HCT116 (cell line): ENCODE results near the gene ZBTB17. TPM values are rescaled to one million over a fixed set of nuclear protein-coding genes. Genes with fewer than 3 reads are reported as not detected.

Source experiments
- ATAC-seq: fragments of 200-7000 bp; cut with Tn5 transposase; 2 replicates; pipeline ENCODE4 v1.9.1; 2020; ENCODE audit warnings: mild to moderate bottlenecking, moderate library complexity
- BruUV-seq: library from RNA; stranded (reverse); fragments of 400-500 nt; replicated peaks from 2 replicates; lab custom pipeline; 2021; lab: Mats Ljungman, UMichigan
- CTCF ChIA-PET: fragments of 300-600 bp; sonication (Branson Sonifier 250); formaldehyde crosslinking; loops from one replicate; lab custom pipeline; 2021; ENCODE audit warnings: antibody characterized with exemption; lab: Charles Lee
- POLR2A ChIA-PET: fragments of 300-600, 350-600 bp; sonication (Branson Sonifier 250); formaldehyde crosslinking; loops from one replicate; lab custom pipeline; 2021; ENCODE audit warnings: antibody characterized with exemption; lab: Charles Lee
- RAD21 ChIA-PET, 2 experiments: fragments of 300-600 bp; sonication (Branson Sonifier 250); formaldehyde crosslinking; loops; one replicate each; lab custom pipeline; 2023; ENCODE audit warnings: low total read pairs in 2 of 2; ENCODE audit not compliant: uncharacterized antibody in 2 of 2, unreplicated experiment in 2 of 2, low non-redundant PET in 1 of 2; lab: Charles Lee
- DNase-seq: peaks from one replicate; pipeline ENCODE4 v3.0.0-alpha.2; 2010; ENCODE audit warnings: low read depth, low spot score
- H2AFZ ChIP-seq: fragments of 200-600 bp; shearing (Covaris generic), sonication (generic); 2 replicates; pipeline ENCODE4 v1.6.1; 2017; ENCODE audit warnings: low read depth, mixed run types, mixed read lengths, antibody characterized with exemption, low read length; ENCODE audit not compliant: poor library complexity, severe bottlenecking
- H3K27ac ChIP-seq: 2 replicates; pipeline ENCODE4 v1.5.1; 2012; ENCODE audit warnings: low read depth, low read length
- H3K27me3 ChIP-seq: fragments of 200-600 bp; sonication (generic); 2 replicates; pipeline ENCODE4 v1.6.1; 2016; ENCODE audit warnings: mixed run types, low read length, mixed read lengths; ENCODE audit not compliant: insufficient read depth
- H3K36me3 ChIP-seq, 2 experiments: fragments of 200-500 bp in 1 of 2; fragments of 200-600 bp in 1 of 2; sonication (Bioruptor generic) in 1 of 2; sonication (generic) in 1 of 2; 2 replicates each; pipeline versions ENCODE4 v1.5.1 to v1.6.1; 2014 to 2016; ENCODE audit warnings: low read length in 2 of 2, inconsistent platforms in 1 of 2, mixed read lengths in 1 of 2, mixed run types in 1 of 2; ENCODE audit not compliant: insufficient read depth in 2 of 2, control insufficient read depth in 1 of 2
- H3K4me1 ChIP-seq, 2 experiments: fragments of 200-600 bp in 1 of 2; sonication (generic) in 1 of 2; 2 replicates each; pipeline versions ENCODE4 v1.5.1 to v1.6.1; 2012 to 2017; ENCODE audit warnings: low read length in 2 of 2, inconsistent platforms in 1 of 2, mild to moderate bottlenecking in 1 of 2, mixed read lengths in 1 of 2, mixed run types in 1 of 2, moderate library complexity in 1 of 2; ENCODE audit not compliant: insufficient read depth in 2 of 2, control insufficient read depth in 1 of 2
- H3K4me2 ChIP-seq: fragments of 200-600 bp; sonication (generic); 2 replicates; pipeline ENCODE4 v1.6.1; 2017; ENCODE audit warnings: mixed run types, low read length, mixed read lengths
- H3K4me3 ChIP-seq, 2 experiments: fragments of 200-600 bp in 1 of 2; sonication (generic) in 1 of 2; replicated peaks in 1 of 2; 2 replicates each; pipeline ENCODE4 v1.5.1; 2011 to 2016; ENCODE audit warnings: low read length in 2 of 2, control low read depth in 1 of 2, low read depth in 1 of 2, mild to moderate bottlenecking in 1 of 2, mixed read lengths in 1 of 2, mixed run types in 1 of 2
- H3K79me2 ChIP-seq: fragments of 200-600 bp; sonication (generic); 2 replicates; pipeline ENCODE4 v1.6.1; 2017; ENCODE audit warnings: mild to moderate bottlenecking, mixed run types, low read length, moderate library complexity, mixed read lengths; ENCODE audit not compliant: insufficient read depth
- H3K9ac ChIP-seq: fragments of 200-600 bp; sonication (generic); 2 replicates; pipeline ENCODE4 v1.6.1; 2016; ENCODE audit warnings: low read length, mixed read lengths
- H3K9me2 ChIP-seq: fragments of 200-600 bp; sonication (generic), shearing (Covaris generic); 2 replicates; pipeline ENCODE4 v1.6.1; 2017; ENCODE audit warnings: mixed run types, mild to moderate bottlenecking, moderate library complexity; ENCODE audit not compliant: insufficient read depth
- H3K9me3 ChIP-seq, 2 experiments: fragments of 200-500 bp in 1 of 2; fragments of 200-600 bp in 1 of 2; sonication (Bioruptor generic) in 1 of 2; sonication (generic) in 1 of 2; 2 replicates each; pipeline ENCODE4 v1.6.1; 2014 to 2017; ENCODE audit warnings: low read length in 2 of 2, mixed read lengths in 2 of 2, inconsistent platforms in 1 of 2, low read depth in 1 of 2, mild to moderate bottlenecking in 1 of 2, mixed run types in 1 of 2, moderate library complexity in 1 of 2; ENCODE audit not compliant: control insufficient read depth in 1 of 2, insufficient read depth in 1 of 2
- H4K20me1 ChIP-seq: fragments of 200-600 bp; sonication (generic), shearing (Covaris generic); 2 replicates; pipeline ENCODE4 v1.6.1; 2017; ENCODE audit warnings: mixed run types, mild to moderate bottlenecking, moderate library complexity; ENCODE audit not compliant: insufficient read depth
- ATF3 ChIP-seq: IDR thresholded peaks from 2 replicates; pipeline ENCODE4 v1.6.1; 2012
- CBX3 ChIP-seq: IDR thresholded peaks from 2 replicates; pipeline ENCODE4 v1.6.1; 2012; ENCODE audit warnings: low read depth
- CEBPB ChIP-seq: IDR thresholded peaks from 2 replicates; pipeline ENCODE4 v1.6.1; 2012; ENCODE audit warnings: low read depth
- CTCF ChIP-seq, 3 experiments: fragments of 200-600 bp in 1 of 3; sonication (generic) in 1 of 3; IDR thresholded peaks in 2 of 3; conservative IDR thresholded peaks in 1 of 3; 2 replicates each; pipeline ENCODE4 v1.5.1; 2012 to 2017; ENCODE audit warnings: low read depth in 2 of 3, low read length in 2 of 3, antibody characterized with exemption in 1 of 3, borderline replicate concordance in 1 of 3, control low read depth in 1 of 3, mild to moderate bottlenecking in 1 of 3, mixed read lengths in 1 of 3, mixed run types in 1 of 3, moderate library complexity in 1 of 3; ENCODE audit not compliant: insufficient read depth in 1 of 3
- ELF1 ChIP-seq: IDR thresholded peaks from 2 replicates; pipeline ENCODE4 v1.6.1; 2012; ENCODE audit warnings: low read depth, borderline replicate concordance
- POLR2A ChIP-seq: IDR thresholded peaks from 2 replicates; pipeline ENCODE4 v1.7.0; 2011; ENCODE audit warnings: borderline replicate concordance; ENCODE audit not compliant: insufficient read depth, insufficient read length; ENCODE audit errors: extremely low read depth
- RAD21 ChIP-seq: IDR thresholded peaks from 2 replicates; pipeline ENCODE4 v1.6.1; 2012; ENCODE audit warnings: low read depth, mild to moderate bottlenecking
- SRF ChIP-seq: IDR thresholded peaks from 2 replicates; pipeline ENCODE4 v1.6.1; 2012; ENCODE audit warnings: low read depth
- YY1 ChIP-seq: IDR thresholded peaks from 2 replicates; pipeline ENCODE4 v1.6.1; 2011; ENCODE audit warnings: low read length, low read depth, moderate library complexity, mild to moderate bottlenecking; ENCODE audit not compliant: insufficient replicate concordance; ENCODE audit errors: extremely low read depth
- ZBTB33 ChIP-seq: IDR thresholded peaks from 2 replicates; pipeline ENCODE4 v1.6.1; 2011; ENCODE audit warnings: mild to moderate bottlenecking, low read length, moderate library complexity; ENCODE audit not compliant: insufficient replicate concordance; ENCODE audit errors: extremely low read depth
- ZFX ChIP-seq: fragments of 450-650 bp; IDR thresholded peaks from 2 replicates; pipeline ENCODE4 v1.6.1; 2017
- intact Hi-C: fragments of 100-400 bp; cut with micrococcal nuclease; formaldehyde crosslinking; loops from 2 replicates; pipeline ENCODE4 v1.10.0; 2022
- total RNA-seq: library from RNA; stranded (reverse); gene quantifications from one replicate; pipeline ENCODE4 v1.2.1, GENCODE V29; 2021; ENCODE audit not compliant: unreplicated experiment

The ZBTB17 gene
- total RNA-seq, 1 experiment from 2014 or later: 31.6 TPM

DNA sequence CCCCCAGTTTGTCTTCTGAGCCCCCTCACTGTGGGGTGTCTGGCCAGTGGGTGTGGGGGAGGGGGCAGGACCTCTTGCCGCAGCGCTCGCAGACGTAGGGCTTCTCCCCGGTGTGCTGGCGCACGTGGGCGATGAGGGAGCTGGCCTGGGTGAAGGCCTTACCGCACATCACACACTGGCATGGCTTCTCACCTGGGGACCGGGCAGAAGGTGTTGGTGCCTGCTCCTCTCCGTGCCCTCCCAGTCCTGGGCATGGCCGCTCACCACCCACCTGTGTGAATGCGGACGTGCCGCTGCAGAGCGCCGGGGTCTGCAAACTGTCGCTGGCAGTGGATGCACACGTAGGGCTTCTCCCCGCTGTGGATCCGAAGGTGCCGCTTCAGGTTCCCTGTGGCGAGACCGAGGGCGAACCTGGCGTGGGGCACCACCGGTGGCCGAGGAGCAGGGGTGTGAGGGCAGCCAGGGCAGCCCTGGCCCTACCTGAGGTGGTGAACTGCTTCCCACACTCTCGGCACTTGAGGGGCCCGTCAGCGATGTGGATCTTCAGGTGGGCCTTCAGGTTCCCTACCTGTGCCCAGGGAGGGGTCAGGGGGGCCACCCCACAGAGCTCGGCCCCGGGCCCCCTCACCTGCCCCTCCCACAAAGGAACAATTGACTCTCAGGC lies 32.4 kb downstream of the ZBTB17 start:
- Histone ChIP-seq H3K4me3 (no peak overlapping the region), H4K20me1 (no peaks in the 10 kb centered on the region), H3K27me3 (no peaks in the 10 kb centered on the region), H2AFZ (no peak overlapping the region), H3K27ac (no peak overlapping the region), H3K9me3 (no peaks in the 10 kb centered on the region), H3K79me2 (peaks cover 8% of the 10 kb centered on the region; the same call in 1 of the 2 replicates), H3K4me2 (no peak overlapping the region), H3K9ac (no peak overlapping the region), H3K36me3 (peaks cover 23 to 37% of the 10 kb centered on the region in 2 experiments), H3K9me2 (no peaks in the 10 kb centered on the region), H3K4me1 (no peaks in the 10 kb centered on the region)
- TF ChIP-seq YY1 (no peak), RAD21 (no peak), ELF1 (no peak), CBX3 (no peak), ATF3 (no peak), POLR2A (no peak), SRF (no peak), CEBPB (no peak), ZFX (no peak), CTCF (IDR thresholded peaks at IDR 0.05 in 2 of 3, conservative IDR thresholded peaks at IDR 0.05 in 1 of 3; ENCODE audit: borderline replicate concordance in 1 of 3, insufficient read depth in 1 of 3, low read depth in 2 of 3, low read length in 2 of 3) (no peak), ZBTB33 (no peak)
- no peak for ATAC-seq
- POLR2A ChIA-PET: no interaction called here
- RAD21 ChIA-PET: no interaction called here
- intact Hi-C loops: no loop called here
- CTCF ChIA-PET: no interaction called here
- DNase-seq: no peak
- no TSS peak for BruUV-seq
